ENCODE measurements around the gene LIMA1.

The LIMA1 gene

GRCh38 chr12:50215033-50215432, 68.3 kb downstream of the LIMA1 start:
- Histone ChIP-seq H3K9me3 (ENCODE audit: control extremely low read depth in 1 of 5, control insufficient read depth in 4 of 5, insufficient read depth in 2 of 5, low read depth in 1 of 5, low read length in 4 of 5) (no peaks in the 10 kb centered on the region), H3K36me3 (ENCODE audit: control insufficient read depth in 4 of 4, insufficient read depth in 4 of 4, low read length in 3 of 4) (peaks cover 0 to 4% (median 0%) of the 10 kb centered on the region in 4 experiments), H3K4me3 (ENCODE audit: control insufficient read depth in 1 of 7, extremely low read depth in 1 of 7, insufficient read depth in 4 of 7, low read depth in 2 of 7, low read length in 6 of 7) (no peak overlapping the region), H3K27ac (ENCODE audit: insufficient read depth in 1 of 2, low read depth in 1 of 2, low read length in 2 of 2, poor library complexity in 1 of 2, severe bottlenecking in 2 of 2) (no peak overlapping the region), H3K27me3 (replicated peaks in 2 of 5; ENCODE audit: control insufficient read depth in 4 of 5, insufficient read depth in 5 of 5, low read length in 4 of 5) (no peaks in the 10 kb centered on the region), H3K4me1 (ENCODE audit: control extremely low read depth in 1 of 4, control insufficient read depth in 4 of 4, insufficient read depth in 4 of 4, low read length in 3 of 4) (peaks cover 0 to 16% (median 5%) of the 10 kb centered on the region in 4 experiments)
- POLR2A ChIA-PET: interaction anchor here (0.7 kb wide), 1 partner anchor 292 kb away, joined by 3 read pairs; no protein-coding TSS in a partner anchor
- WGBS (ENCODE audit: insufficient coverage): no CpG with 5 or more reads among the region's 3 CpGs
- no peak for DNase-seq
- CTCF ChIA-PET: no interaction called here

DNA sequence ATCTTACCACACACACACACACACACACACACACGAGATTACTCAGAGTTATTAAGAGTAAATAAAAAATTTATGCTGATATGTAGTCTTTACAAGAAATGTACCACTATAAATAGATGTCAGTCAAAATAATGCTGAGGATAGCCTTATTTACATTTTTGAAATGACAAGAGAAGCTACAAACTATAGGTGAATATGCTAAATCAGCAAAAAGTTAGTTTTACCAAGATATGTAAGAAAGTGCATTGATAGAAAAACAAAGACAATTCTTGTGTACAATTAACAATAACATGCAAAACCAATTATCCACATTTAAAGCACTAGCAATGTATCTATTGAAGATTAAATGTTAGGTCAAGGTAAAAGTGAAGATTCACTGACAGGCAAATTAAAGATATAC, 69.3 kb downstream of the LIMA1 start:
- POLR2A ChIA-PET: no interaction called here
- peaks cover 0 to 11% (median 4%) of the 10 kb centered on the region in 4 experiments for H3K4me1 ChIP-seq (ENCODE audit: control extremely low read depth in 1 of 4, control insufficient read depth in 4 of 4, insufficient read depth in 4 of 4, low read length in 3 of 4)
- H3K4me3 ChIP-seq (ENCODE audit: control insufficient read depth in 1 of 7, extremely low read depth in 1 of 7, insufficient read depth in 4 of 7, low read depth in 2 of 7, low read length in 6 of 7): no peak overlapping the region
- H3K9me3 ChIP-seq (ENCODE audit: control extremely low read depth in 1 of 5, control insufficient read depth in 4 of 5, insufficient read depth in 2 of 5, low read depth in 1 of 5, low read length in 4 of 5): no peaks in the 10 kb centered on the region
- no CpG with 5 or more reads among the region's 1 CpG for WGBS (ENCODE audit: insufficient coverage)
- H3K27ac ChIP-seq (ENCODE audit: insufficient read depth in 1 of 2, low read depth in 1 of 2, low read length in 2 of 2, poor library complexity in 1 of 2, severe bottlenecking in 2 of 2): no peak overlapping the region
- no peaks in the 10 kb centered on the region for H3K27me3 ChIP-seq (replicated peaks in 2 of 5; ENCODE audit: control insufficient read depth in 4 of 5, insufficient read depth in 5 of 5, low read length in 4 of 5)
- CTCF ChIA-PET: interaction anchor here (1.3 kb wide), 1 partner anchor 13 kb away, joined by 4 read pairs; no protein-coding TSS in a partner anchor
- DNase-seq: no peak
- peaks cover 0 to 4% (median 0%) of the 10 kb centered on the region in 4 experiments for H3K36me3 ChIP-seq (ENCODE audit: control insufficient read depth in 4 of 4, insufficient read depth in 4 of 4, low read length in 3 of 4)

DNA sequence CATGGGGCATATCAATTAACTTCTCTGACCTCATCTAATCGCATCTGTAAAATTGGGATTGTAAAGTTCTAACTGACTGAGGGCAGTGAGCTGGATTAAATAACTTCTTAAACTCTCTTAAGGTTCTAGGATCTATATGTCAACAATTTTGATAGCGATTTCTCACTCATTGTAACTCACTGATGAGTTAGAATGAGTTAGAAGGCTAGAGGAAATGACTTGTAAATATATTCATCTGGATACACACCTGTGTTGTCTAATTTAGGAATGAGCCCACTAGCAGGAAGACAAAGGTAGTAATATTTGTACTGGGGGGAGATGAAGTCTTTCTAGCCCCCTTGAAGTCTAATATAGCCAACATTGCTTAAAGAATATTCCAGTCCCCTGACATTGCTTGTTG, 69.9 kb downstream of the LIMA1 start:
- DNase-seq: no peak
- WGBS (ENCODE audit: insufficient coverage): no CpG with 5 or more reads among the region's 2 CpGs
- Histone ChIP-seq H3K9me3 (ENCODE audit: control extremely low read depth in 1 of 5, control insufficient read depth in 4 of 5, insufficient read depth in 2 of 5, low read depth in 1 of 5, low read length in 4 of 5) (no peaks in the 10 kb centered on the region), H3K4me3 (ENCODE audit: control insufficient read depth in 1 of 7, extremely low read depth in 1 of 7, insufficient read depth in 4 of 7, low read depth in 2 of 7, low read length in 6 of 7) (no peak overlapping the region), H3K27me3 (replicated peaks in 2 of 5; ENCODE audit: control insufficient read depth in 4 of 5, insufficient read depth in 5 of 5, low read length in 4 of 5) (no peaks in the 10 kb centered on the region), H3K36me3 (ENCODE audit: control insufficient read depth in 4 of 4, insufficient read depth in 4 of 4, low read length in 3 of 4) (peaks cover 0 to 4% (median 0%) of the 10 kb centered on the region in 4 experiments), H3K4me1 (ENCODE audit: control extremely low read depth in 1 of 4, control insufficient read depth in 4 of 4, insufficient read depth in 4 of 4, low read length in 3 of 4) (peaks cover 0 to 11% (median 4%) of the 10 kb centered on the region in 4 experiments), H3K27ac (ENCODE audit: insufficient read depth in 1 of 2, low read depth in 1 of 2, low read length in 2 of 2, poor library complexity in 1 of 2, severe bottlenecking in 2 of 2) (no peak overlapping the region)
- CTCF ChIA-PET: interaction anchor here (1.2 to 2.3 kb wide), 5 partner anchors 8 to 125 kb away, joined by 4 to 8 read pairs (median 7); no protein-coding TSS in a partner anchor
- POLR2A ChIA-PET: no interaction called here

GRCh38 chr12:50212071-50212467, 71.3 kb downstream of the LIMA1 start:
- H3K4me3 ChIP-seq (ENCODE audit: control insufficient read depth in 1 of 7, extremely low read depth in 1 of 7, insufficient read depth in 4 of 7, low read depth in 2 of 7, low read length in 6 of 7): no peak overlapping the region
- no peak for DNase-seq
- no peaks in the 10 kb centered on the region for H3K36me3 ChIP-seq (ENCODE audit: control insufficient read depth in 4 of 4, insufficient read depth in 4 of 4, low read length in 3 of 4)
- 20% methylated on average over 1 of the region's 2 CpGs for WGBS (ENCODE audit: insufficient coverage)
- ChIA-PET POLR2A (no interaction called here), CTCF (interaction anchor here (0.6 to 2.3 kb wide), 4 partner anchors 10 to 203 kb away, joined by 3 to 8 read pairs (median 7); no protein-coding TSS in a partner anchor)
- H3K4me1 ChIP-seq (ENCODE audit: control extremely low read depth in 1 of 4, control insufficient read depth in 4 of 4, insufficient read depth in 4 of 4, low read length in 3 of 4): peaks cover 0 to 11% (median 4%) of the 10 kb centered on the region in 4 experiments
- no peaks in the 10 kb centered on the region for H3K9me3 ChIP-seq (ENCODE audit: control extremely low read depth in 1 of 5, control insufficient read depth in 4 of 5, insufficient read depth in 2 of 5, low read depth in 1 of 5, low read length in 4 of 5)
- H3K27ac ChIP-seq (ENCODE audit: insufficient read depth in 1 of 2, low read depth in 1 of 2, low read length in 2 of 2, poor library complexity in 1 of 2, severe bottlenecking in 2 of 2): peak overlapping the region in 1 of 2 experiments; percentile 55
- H3K27me3 ChIP-seq (replicated peaks in 2 of 5; ENCODE audit: control insufficient read depth in 4 of 5, insufficient read depth in 5 of 5, low read length in 4 of 5): no peaks in the 10 kb centered on the region

GRCh38 chr12:50211392-50212070, 71.8 kb downstream of the LIMA1 start:
- ChIA-PET CTCF (interaction anchor here (0.6 to 2.3 kb wide), 6 partner anchors 10 to 450 kb away, joined by 3 to 8 read pairs (median 5); no protein-coding TSS in a partner anchor), POLR2A (interaction anchor here (0.6 kb wide), 1 partner anchor 116 kb away, joined by 3 read pairs; no protein-coding TSS in a partner anchor)
- WGBS (ENCODE audit: insufficient coverage): 14% methylated on average over 1 of the region's 6 CpGs
- no peaks in the 10 kb centered on the region for H3K36me3 ChIP-seq (ENCODE audit: control insufficient read depth in 4 of 4, insufficient read depth in 4 of 4, low read length in 3 of 4)
- peaks cover 0 to 11% (median 4%) of the 10 kb centered on the region in 4 experiments for H3K4me1 ChIP-seq (ENCODE audit: control extremely low read depth in 1 of 4, control insufficient read depth in 4 of 4, insufficient read depth in 4 of 4, low read length in 3 of 4)
- no peaks in the 10 kb centered on the region for H3K27me3 ChIP-seq (replicated peaks in 2 of 5; ENCODE audit: control insufficient read depth in 4 of 5, insufficient read depth in 5 of 5, low read length in 4 of 5)
- H3K4me3 ChIP-seq (ENCODE audit: control insufficient read depth in 1 of 7, extremely low read depth in 1 of 7, insufficient read depth in 4 of 7, low read depth in 2 of 7, low read length in 6 of 7): no peak overlapping the region
- H3K27ac ChIP-seq (ENCODE audit: insufficient read depth in 1 of 2, low read depth in 1 of 2, low read length in 2 of 2, poor library complexity in 1 of 2, severe bottlenecking in 2 of 2): peak overlapping the region in 1 of 2 experiments; percentile 55
- H3K9me3 ChIP-seq (ENCODE audit: control extremely low read depth in 1 of 5, control insufficient read depth in 4 of 5, insufficient read depth in 2 of 5, low read depth in 1 of 5, low read length in 4 of 5): no peaks in the 10 kb centered on the region
- no peak for DNase-seq

GRCh38 chr12:50207424-50207823, 75.9 kb downstream of the LIMA1 start:
- ChIA-PET CTCF (interaction anchor here (0.7 to 1.0 kb wide), 2 partner anchors 13 to 122 kb away, joined by 3 read pairs; partner anchors contain the start of gene SMARCD1), POLR2A (no interaction called here)
- DNase-seq: no peak
- H3K9me3 ChIP-seq (ENCODE audit: control extremely low read depth in 1 of 5, control insufficient read depth in 4 of 5, insufficient read depth in 2 of 5, low read depth in 1 of 5, low read length in 4 of 5): no peaks in the 10 kb centered on the region
- H3K4me3 ChIP-seq (ENCODE audit: control insufficient read depth in 1 of 7, extremely low read depth in 1 of 7, insufficient read depth in 4 of 7, low read depth in 2 of 7, low read length in 6 of 7): no peak overlapping the region
- H3K27ac ChIP-seq (ENCODE audit: insufficient read depth in 1 of 2, low read depth in 1 of 2, low read length in 2 of 2, poor library complexity in 1 of 2, severe bottlenecking in 2 of 2): no peak overlapping the region
- WGBS (ENCODE audit: insufficient coverage): 100% methylated on average over 2 of the region's 2 CpGs
- peaks cover 0 to 11% (median 4%) of the 10 kb centered on the region in 4 experiments for H3K4me1 ChIP-seq (ENCODE audit: control extremely low read depth in 1 of 4, control insufficient read depth in 4 of 4, insufficient read depth in 4 of 4, low read length in 3 of 4)
- H3K36me3 ChIP-seq (ENCODE audit: control insufficient read depth in 4 of 4, insufficient read depth in 4 of 4, low read length in 3 of 4): peaks cover 4 to 27% (median 9%) of the 10 kb centered on the region in 4 experiments
- no peaks in the 10 kb centered on the region for H3K27me3 ChIP-seq (replicated peaks in 2 of 5; ENCODE audit: control insufficient read depth in 4 of 5, insufficient read depth in 5 of 5, low read length in 4 of 5)

- no peak for DNase-seq
- ChIA-PET POLR2A (no interaction called here), CTCF (interaction anchor here (0.7 to 1.4 kb wide), 4 partner anchors 10 to 109 kb away, joined by 3 to 6 read pairs (median 4); no protein-coding TSS in a partner anchor)
- Histone ChIP-seq H3K36me3 (ENCODE audit: control insufficient read depth in 4 of 4, insufficient read depth in 4 of 4, low read length in 3 of 4) (peaks cover 4 to 37% (median 9%) of the 10 kb centered on the region in 4 experiments), H3K27me3 (replicated peaks in 2 of 5; ENCODE audit: control insufficient read depth in 4 of 5, insufficient read depth in 5 of 5, low read length in 4 of 5) (no peaks in the 10 kb centered on the region), H3K4me3 (ENCODE audit: control insufficient read depth in 1 of 7, extremely low read depth in 1 of 7, insufficient read depth in 4 of 7, low read depth in 2 of 7, low read length in 6 of 7) (no peak overlapping the region), H3K9me3 (ENCODE audit: control extremely low read depth in 1 of 5, control insufficient read depth in 4 of 5, insufficient read depth in 2 of 5, low read depth in 1 of 5, low read length in 4 of 5) (no peaks in the 10 kb centered on the region), H3K27ac (ENCODE audit: insufficient read depth in 1 of 2, low read depth in 1 of 2, low read length in 2 of 2, poor library complexity in 1 of 2, severe bottlenecking in 2 of 2) (no peak overlapping the region), H3K4me1 (ENCODE audit: control extremely low read depth in 1 of 4, control insufficient read depth in 4 of 4, insufficient read depth in 4 of 4, low read length in 3 of 4) (no peaks in the 10 kb centered on the region)
- 94% methylated on average over 5 of the region's 6 CpGs for WGBS (ENCODE audit: insufficient coverage)
These were observed 77.7 kb downstream of the LIMA1 start for GRCh38 chr12:50205648-50206047.
